ENCODE results near the gene SERPINB3. TPM values are rescaled to one million over a fixed set of nuclear protein-coding genes. Genes with fewer than 3 reads are reported as not detected.

The SERPINB3 gene
- total RNA-seq, 1 donor from 2014 or later: not detected

DNA sequence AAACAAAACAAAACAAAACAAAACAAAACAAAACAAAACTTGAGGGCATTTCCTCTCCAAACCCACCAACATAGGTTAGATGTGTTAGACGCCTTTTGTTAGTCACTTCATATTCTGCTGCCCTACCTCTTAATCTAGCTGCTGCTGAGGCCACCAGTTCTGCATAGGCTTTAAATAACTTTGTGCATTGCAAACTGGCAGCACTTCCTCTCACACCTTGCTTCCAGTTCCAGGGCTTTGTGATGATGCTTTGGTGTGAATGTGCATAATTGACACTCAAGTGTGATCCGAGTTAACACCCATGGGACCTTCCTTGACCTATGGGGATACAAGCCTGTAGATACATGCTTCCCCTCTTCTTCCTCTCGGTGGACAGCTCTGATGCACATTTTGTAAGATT lies 38.8 kb upstream of the SERPINB3 start:
- DNase-seq (no peak), ATAC-seq (ENCODE audit: low read depth) (no peak)
- H3K36me3 Mint-ChIP-seq (ENCODE audit: low read depth): no peaks in the 10 kb centered on the region
- no peak for TF ChIP-seq CTCF (IDR thresholded peaks at IDR 0.05)
- intact Hi-C loops (cut with micrococcal nuclease): no loop called here
- no peaks in the 10 kb centered on the region for H3K9me3 Mint-ChIP-seq
- no peaks in the 10 kb centered on the region for H3K27me3 Mint-ChIP-seq
- H3K27ac Mint-ChIP-seq: no peak overlapping the region
- no peak overlapping the region for H3K4me3 Mint-ChIP-seq
- POLR2A ChIA-PET: no interaction called here
- H3K4me1 Mint-ChIP-seq: no peaks in the 10 kb centered on the region
- CTCF ChIA-PET: no interaction called here

- peaks cover 6% of the 10 kb centered on the region for H3K9me3 Mint-ChIP-seq
- no peaks in the 10 kb centered on the region for H3K4me1 Mint-ChIP-seq
- ChIA-PET POLR2A (no interaction called here), CTCF (no interaction called here)
- TF ChIP-seq CTCF (IDR thresholded peaks at IDR 0.05): no peak
- H3K4me3 Mint-ChIP-seq: no peak overlapping the region
- no peaks in the 10 kb centered on the region for H3K27me3 Mint-ChIP-seq
- ATAC-seq (ENCODE audit: low read depth): no peak
- no peaks in the 10 kb centered on the region for H3K36me3 Mint-ChIP-seq (ENCODE audit: low read depth)
- no peak for DNase-seq
- no peak overlapping the region for H3K27ac Mint-ChIP-seq
- intact Hi-C loops (cut with micrococcal nuclease): no loop called here
Measured at GRCh38 chr18:63697097-63697660, 35.5 kb upstream of the SERPINB3 start.

- no peak for TF ChIP-seq CTCF (IDR thresholded peaks at IDR 0.05)
- no peak overlapping the region for H3K4me3 Mint-ChIP-seq
- no peaks in the 10 kb centered on the region for H3K4me1 Mint-ChIP-seq
- H3K9me3 Mint-ChIP-seq: peaks cover 9% of the 10 kb centered on the region
- H3K27me3 Mint-ChIP-seq: peaks cover 4% of the 10 kb centered on the region
- ATAC-seq (ENCODE audit: low read depth) (no peak), DNase-seq (no peak)
- no peak overlapping the region for H3K27ac Mint-ChIP-seq
- H3K36me3 Mint-ChIP-seq (ENCODE audit: low read depth): no peaks in the 10 kb centered on the region
- POLR2A ChIA-PET: no interaction called here
- CTCF ChIA-PET: no interaction called here
- intact Hi-C loops (cut with micrococcal nuclease): no loop called here
Measured at GRCh38 chr18:63689064-63689463, 27.4 kb upstream of the SERPINB3 start.

GRCh38 chr18:63686871-63687270 lies 25.2 kb upstream of the SERPINB3 start:
- ATAC-seq (ENCODE audit: low read depth) (no peak), DNase-seq (no peak)
- Mint-ChIP-seq H3K9me3 (peaks cover 7% of the 10 kb centered on the region), H3K4me1 (no peaks in the 10 kb centered on the region), H3K4me3 (no peak overlapping the region), H3K27me3 (peaks cover 8% of the 10 kb centered on the region), H3K36me3 (ENCODE audit: low read depth) (no peaks in the 10 kb centered on the region), H3K27ac (no peak overlapping the region)
- TF ChIP-seq CTCF (IDR thresholded peaks at IDR 0.05): no peak
- ChIA-PET CTCF (no interaction called here), POLR2A (no interaction called here)
- intact Hi-C loops (cut with micrococcal nuclease): no loop called here

GRCh38 chr18:63684718-63685117 lies 23.0 kb upstream of the SERPINB3 start:
- Mint-ChIP-seq H3K36me3 (ENCODE audit: low read depth) (no peaks in the 10 kb centered on the region), H3K27me3 (peaks cover 8% of the 10 kb centered on the region), H3K27ac (no peak overlapping the region), H3K9me3 (peaks cover 3% of the 10 kb centered on the region), H3K4me3 (no peak overlapping the region), H3K4me1 (no peaks in the 10 kb centered on the region)
- DNase-seq: no peak
- no peak for ATAC-seq (ENCODE audit: low read depth)
- CTCF ChIA-PET: no interaction called here
- TF ChIP-seq CTCF (IDR thresholded peaks at IDR 0.05): no peak
- intact Hi-C loops (cut with micrococcal nuclease): no loop called here
- POLR2A ChIA-PET: no interaction called here
